Thoracic aorta (tissue), 2 donors: ENCODE results near the gene TEDC2. TPM values are rescaled to one million over a fixed set of nuclear protein-coding genes. Genes with fewer than 3 reads are reported as not detected.
"Not testable (repeated sequence)": the region's sequence is repeated elsewhere in the genome, so short reads cannot be mapped to it uniquely, and the experiment has no call there.

ENCODE experiments used
- ATAC-seq: fragments of 150-250 bp; one replicate; pipeline ENCODE4 v1.8.0; 2017; ENCODE audit warnings: low read depth; ENCODE audit not compliant: insufficient number of reproducible peaks, low FRiP score
- DNase-seq: peaks from one replicate; pipeline ENCODE4 v3.0.0-alpha.2; 2020; ENCODE audit warnings: low spot score
- H3K27ac ChIP-seq, 2 donors: fragments of 200-600 bp; sonication (generic); 1 replicate in 1 of 2; 2 replicates in 1 of 2; pipeline ENCODE4 v1.5.1; 2016; ENCODE audit warnings: mild to moderate bottlenecking in 2 of 2, moderate library complexity in 2 of 2
- H3K27me3 ChIP-seq: fragments of 200-600 bp; sonication (generic); replicated peaks from 2 replicates; pipeline ENCODE4 v1.6.0; 2016; ENCODE audit warnings: mild to moderate bottlenecking; ENCODE audit not compliant: insufficient read depth
- H3K36me3 ChIP-seq: fragments of 200-600 bp; sonication (generic); one replicate; pipeline ENCODE4 v1.5.1; 2016
- H3K4me1 ChIP-seq, 2 donors: fragments of 200-600 bp; sonication (generic); 1 replicate in 1 of 2; 2 replicates in 1 of 2; pipeline versions ENCODE4 v1.5.1 to v1.6.0; 2016; ENCODE audit warnings: low read depth in 2 of 2, mild to moderate bottlenecking in 1 of 2; ENCODE audit not compliant: control insufficient read depth in 1 of 2
- H3K4me3 ChIP-seq: fragments of 200-600 bp; sonication (generic); 2 replicates; pipeline ENCODE4 v1.5.1; 2016; ENCODE audit warnings: mild to moderate bottlenecking
- H3K9me3 ChIP-seq: fragments of 200-600 bp; sonication (generic); 2 replicates; pipeline ENCODE4 v1.5.1; 2016
- CTCF ChIP-seq: fragments of 200-600 bp; sonication (generic); IDR thresholded peaks from one replicate; pipeline ENCODE4 v1.5.1; 2019; ENCODE audit warnings: antibody characterized with exemption
- total RNA-seq, 2 donors: library from RNA; depleted of rRNA; stranded (reverse); fragments of >200 nt; gene quantifications; one replicate each; pipeline versions ENCODE4 v1.1.0 to v1.2.3, GENCODE V29; 2016

The TEDC2 gene
- total RNA-seq, 2 donors from 2014 or later, result 0.27 TPM; not detected in 1

GRCh38 chr16:2476741-2477140, 16.8 kb downstream of the TEDC2 start:
- DNase-seq (no peak), ATAC-seq (no peak)
- H3K27me3 ChIP-seq, result no peaks in the 10 kb centered on the region
- no peak overlapping the region for H3K27ac ChIP-seq
- no peaks in the 10 kb centered on the region for H3K9me3 ChIP-seq
- H3K4me3 ChIP-seq, result no peak overlapping the region
- H3K4me1 ChIP-seq, result peaks cover 10 to 20% of the 10 kb centered on the region in 2 donors
- H3K36me3 ChIP-seq, result no peaks in the 10 kb centered on the region
- no peak for TF ChIP-seq CTCF

- Histone ChIP-seq H3K27me3 (no peaks in the 10 kb centered on the region), H3K27ac (no peak overlapping the region), H3K4me3 (no peak overlapping the region), H3K36me3 (no peaks in the 10 kb centered on the region), H3K4me1 (peaks cover 10 to 24% of the 10 kb centered on the region in 2 donors), H3K9me3 (no peaks in the 10 kb centered on the region)
- no peak for TF ChIP-seq CTCF
- DNase-seq, result no peak
- ATAC-seq, result no peak
Observed at GRCh38 chr16:2477327-2477726, 17.4 kb downstream of the TEDC2 start.

GRCh38 chr16:2478279-2478678, 18.4 kb downstream of the TEDC2 start:
- no peak for TF ChIP-seq CTCF
- H3K27ac ChIP-seq, result no peak overlapping the region
- no peak overlapping the region for H3K4me3 ChIP-seq
- no peaks in the 10 kb centered on the region for H3K9me3 ChIP-seq
- ATAC-seq (no peak), DNase-seq (no peak)
- H3K4me1 ChIP-seq, result peaks cover 15 to 30% of the 10 kb centered on the region in 2 donors
- H3K36me3 ChIP-seq, result no peaks in the 10 kb centered on the region
- H3K27me3 ChIP-seq, result no peaks in the 10 kb centered on the region

GRCh38 chr16:2479996-2480395, 20.1 kb downstream of the TEDC2 start:
- not testable (repeated sequence) for H3K27me3 ChIP-seq, H3K36me3 ChIP-seq, ATAC-seq, DNase-seq, H3K4me3 ChIP-seq, H3K27ac ChIP-seq, H3K9me3 ChIP-seq
- H3K4me1 ChIP-seq, result peaks cover 16 to 32% of the 10 kb centered on the region in 2 donors

- Histone ChIP-seq H3K9me3 (no peaks in the 10 kb centered on the region), H3K4me3 (no peak overlapping the region), H3K36me3 (no peaks in the 10 kb centered on the region), H3K27ac (no peak overlapping the region), H3K4me1 (peaks cover 10 to 26% of the 10 kb centered on the region in 2 donors), H3K27me3 (no peaks in the 10 kb centered on the region)
- no peak for DNase-seq
- no peak for ATAC-seq
- no peak for TF ChIP-seq CTCF
Observed at GRCh38 chr16:2480948-2481347, 21.0 kb downstream of the TEDC2 start.

- Histone ChIP-seq H3K9me3 (no peaks in the 10 kb centered on the region), H3K27ac (peak overlapping the region in 1 of 2 donors; percentile 16), H3K4me1 (peaks cover 9 to 23% of the 10 kb centered on the region in 2 donors), H3K36me3 (no peaks in the 10 kb centered on the region), H3K4me3 (no peak overlapping the region), H3K27me3 (no peaks in the 10 kb centered on the region)
- ATAC-seq (no peak), DNase-seq (no peak)
- no peak for TF ChIP-seq CTCF
Observed at GRCh38 chr16:2481676-2482075, 21.8 kb downstream of the TEDC2 start.
